H9 (cell line): Measurements from ENCODE around the gene IFI44L. TPM values are rescaled to one million over a fixed set of nuclear protein-coding genes. Genes with fewer than 3 reads are reported as not detected.

ENCODE experiments used
- DNase-seq: peaks from one replicate; pipeline ENCODE4 v3.0.0-alpha.2; 2017
- H2AFZ ChIP-seq: one replicate; pipeline ENCODE4 v1.6.1; 2013; ENCODE audit warnings: mild to moderate bottlenecking, low read length, control low read depth, moderate library complexity
- H2AK5ac ChIP-seq: 2 replicates; pipeline ENCODE4 v1.6.1; 2013; ENCODE audit warnings: low read length, control low read depth, mixed read lengths; ENCODE audit not compliant: insufficient read length
- H2BK120ac ChIP-seq: one replicate; pipeline ENCODE4 v1.6.1; 2013; ENCODE audit warnings: low read depth, mild to moderate bottlenecking, low read length, control low read depth, inconsistent platforms; ENCODE audit not compliant: poor library complexity, severe bottlenecking
- H2BK12ac ChIP-seq: 2 replicates; pipeline ENCODE4 v1.6.1; 2013; ENCODE audit warnings: low read length, control low read depth, mixed read lengths, low read depth; ENCODE audit not compliant: insufficient read length
- H2BK15ac ChIP-seq: 2 replicates; pipeline ENCODE4 v1.6.1; 2013; ENCODE audit warnings: low read depth, low read length, control low read depth
- H2BK20ac ChIP-seq: one replicate; pipeline ENCODE4 v1.6.1; 2013; ENCODE audit warnings: low read depth, mild to moderate bottlenecking, low read length, control low read depth, inconsistent platforms; ENCODE audit not compliant: poor library complexity, severe bottlenecking
- H2BK5ac ChIP-seq: 2 replicates; pipeline ENCODE4 v1.6.1; 2013; ENCODE audit warnings: low read length, control low read depth, mixed read lengths; ENCODE audit not compliant: insufficient read length
- H3K14ac ChIP-seq: 2 replicates; pipeline ENCODE4 v1.6.1; 2013; ENCODE audit warnings: low read length, control low read depth; ENCODE audit not compliant: insufficient read depth
- H3K18ac ChIP-seq: 2 replicates; pipeline ENCODE4 v1.6.1; 2013; ENCODE audit warnings: low read depth, mild to moderate bottlenecking, mixed read lengths, low read length, control low read depth; ENCODE audit not compliant: insufficient read length
- H3K23ac ChIP-seq: 2 replicates; pipeline ENCODE4 v1.6.1; 2013; ENCODE audit warnings: low read length, control low read depth, mixed read lengths, low read depth; ENCODE audit not compliant: insufficient read length
- H3K23me2 ChIP-seq: 2 replicates; pipeline ENCODE4 v1.6.1; 2013; ENCODE audit warnings: low read depth, mild to moderate bottlenecking, mixed read lengths, low read length, control low read depth; ENCODE audit not compliant: insufficient read length, poor library complexity, severe bottlenecking
- H3K27ac ChIP-seq: 2 replicates; pipeline ENCODE4 v1.5.1; 2013; ENCODE audit warnings: low read length, control low read depth, mixed read lengths, low read depth; ENCODE audit not compliant: insufficient read length
- H3K27me3 ChIP-seq: 2 replicates; pipeline ENCODE4 v1.6.1; 2013; ENCODE audit warnings: low read length, control low read depth, inconsistent platforms; ENCODE audit not compliant: insufficient read depth
- H3K4ac ChIP-seq: 2 replicates; pipeline ENCODE4 v1.6.1; 2013; ENCODE audit warnings: low read depth, mild to moderate bottlenecking, control low read depth, inconsistent platforms, low read length, moderate library complexity
- H3K4me1 ChIP-seq: 2 replicates; pipeline ENCODE4 v1.6.1; 2013; ENCODE audit warnings: low read length, control low read depth, inconsistent platforms; ENCODE audit not compliant: insufficient read depth
- H3K4me2 ChIP-seq: 2 replicates; pipeline ENCODE4 v1.6.1; 2013; ENCODE audit warnings: low read length, control low read depth, mixed read lengths; ENCODE audit not compliant: insufficient read length, insufficient read depth
- H3K56ac ChIP-seq: 2 replicates; pipeline ENCODE4 v1.6.1; 2013; ENCODE audit warnings: low read depth, mild to moderate bottlenecking, mixed read lengths, low read length, control low read depth; ENCODE audit not compliant: insufficient read length
- H3K79me1 ChIP-seq: 2 replicates; pipeline ENCODE4 v1.6.1; 2013; ENCODE audit warnings: low read depth, mild to moderate bottlenecking, moderate library complexity, low read length, control low read depth, inconsistent platforms; ENCODE audit not compliant: insufficient read depth, poor library complexity, severe bottlenecking
- H3K79me2 ChIP-seq: 2 replicates; pipeline ENCODE4 v1.6.1; 2013; ENCODE audit warnings: low read length, control low read depth, inconsistent platforms; ENCODE audit not compliant: insufficient read depth
- H3K9ac ChIP-seq: 2 replicates; pipeline ENCODE4 v1.6.1; 2013; ENCODE audit warnings: low read length, control low read depth, mixed read lengths; ENCODE audit not compliant: insufficient read length; ENCODE audit errors: extremely low read depth
- H3K9me3 ChIP-seq: one replicate; pipeline ENCODE4 v1.6.1; 2013; ENCODE audit warnings: low read depth, low read length, inconsistent platforms; ENCODE audit not compliant: control insufficient read depth
- H3T11ph ChIP-seq: one replicate; pipeline ENCODE4 v1.6.1; 2013; ENCODE audit warnings: mild to moderate bottlenecking, low read length, control low read depth, inconsistent platforms
- H4K20me1 ChIP-seq: one replicate; pipeline ENCODE4 v1.6.1; 2013; ENCODE audit not compliant: control insufficient read depth, insufficient read length, insufficient read depth
- H4K5ac ChIP-seq: 2 replicates; pipeline ENCODE4 v1.6.1; 2013; ENCODE audit warnings: low read depth, mild to moderate bottlenecking, mixed read lengths, low read length, control low read depth; ENCODE audit not compliant: insufficient read length
- H4K8ac ChIP-seq: replicated peaks from 2 replicates; pipeline ENCODE4 v1.6.1; 2013; ENCODE audit warnings: low read length, control low read depth, mixed read lengths, low read depth; ENCODE audit not compliant: insufficient read length
- H4K91ac ChIP-seq: 2 replicates; pipeline ENCODE4 v1.6.1; 2013; ENCODE audit warnings: low read depth, mild to moderate bottlenecking, moderate library complexity, mixed read lengths, low read length, control low read depth; ENCODE audit not compliant: insufficient read length
- H3K27ac Mint-ChIP-seq, 3 experiments: 2 replicates in 2 of 3; 3 replicates in 1 of 3; pipeline ENCODE4 v1.8.0; 2020 to 2021; ENCODE audit warnings: mixed read lengths in 3 of 3, mild to moderate bottlenecking in 1 of 3, moderate library complexity in 1 of 3
- H3K27me3 Mint-ChIP-seq: 2 replicates; pipeline ENCODE4 v1.8.0; 2021; ENCODE audit warnings: low read depth, mild to moderate bottlenecking, moderate library complexity, mixed read lengths
- H3K36me3 Mint-ChIP-seq, 3 experiments: 2 replicates in 2 of 3; 3 replicates in 1 of 3; pipeline ENCODE4 v1.8.0; 2020 to 2021; ENCODE audit warnings: low read depth in 3 of 3, mixed read lengths in 3 of 3; ENCODE audit not compliant: insufficient read depth in 1 of 3
- H3K4me1 Mint-ChIP-seq, 2 experiments: 2 replicates each; pipeline ENCODE4 v1.8.0; 2020; ENCODE audit warnings: mixed read lengths in 2 of 2
- H3K4me3 Mint-ChIP-seq, 2 experiments: 2 replicates in 1 of 2; 3 replicates in 1 of 2; pipeline ENCODE4 v1.8.0; 2020 to 2021; ENCODE audit warnings: mild to moderate bottlenecking in 2 of 2, mixed read lengths in 2 of 2, moderate library complexity in 1 of 2
- H3K9me3 Mint-ChIP-seq, 2 experiments: 2 replicates in 1 of 2; 3 replicates in 1 of 2; pipeline ENCODE4 v1.8.0; 2020; ENCODE audit warnings: mild to moderate bottlenecking in 2 of 2, mixed read lengths in 2 of 2, moderate library complexity in 1 of 2
- WGBS: extraction: QIAGEN DNeasy Blood & Tissue Kit; methylation state at CpG from one replicate; pipeline ENCODE4 v1.1.7; 2013; ENCODE audit warnings: missing lambda C conversion rate, low lambda C conversion rate, mixed read lengths; ENCODE audit not compliant: insufficient read length; ENCODE audit errors: extremely low coverage; 5-methylcytosine and 5-hydroxymethylcytosine counted together
- total RNA-seq: library from RNA; stranded (reverse); gene quantifications from 2 replicates; pipeline ENCODE4 v1.2.1, GENCODE V29; 2021
- TF ChIP-seq, protein P1 (sequence below): fragments of 200-600 bp; sonication (generic); conservative IDR thresholded peaks from 3 replicates; pipeline ENCODE4 v1.8.0; 2021; ENCODE audit warnings: antibody characterized with exemption, mild to moderate bottlenecking

The IFI44L gene
- total RNA-seq, 1 experiment from 2014 or later: not detected

DNA sequence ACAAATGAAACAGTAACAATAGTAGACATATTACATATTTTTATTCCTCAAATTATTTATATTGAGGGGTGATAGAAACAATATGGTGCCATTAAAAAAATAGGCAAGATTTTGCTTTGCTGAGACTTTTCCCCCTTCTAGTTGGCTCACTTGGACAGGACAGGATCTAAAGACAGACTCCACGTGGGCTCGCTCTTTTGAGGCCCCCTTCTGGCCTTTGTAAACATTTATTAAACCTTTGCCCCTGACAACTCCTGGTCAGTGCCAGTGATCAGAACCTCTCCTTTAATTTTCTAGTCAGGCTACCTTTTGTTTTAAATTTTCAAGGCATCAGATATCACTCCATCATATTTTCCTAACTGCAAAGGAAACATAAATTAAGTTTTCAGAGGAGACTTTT lies 49.7 kb upstream of the IFI44L start:
- H3K79me2 ChIP-seq: no peaks in the 10 kb centered on the region
- H2AFZ ChIP-seq: no peak overlapping the region
- H3K23ac ChIP-seq: no peak overlapping the region
- no peaks in the 10 kb centered on the region for H3K4me1 Mint-ChIP-seq
- no peak overlapping the region for H3K4me2 ChIP-seq
- no peaks in the 10 kb centered on the region for H3K9me3 ChIP-seq
- H3K27ac Mint-ChIP-seq: no peak overlapping the region
- H3K9ac ChIP-seq: no peak overlapping the region
- no peaks in the 10 kb centered on the region for H3K27me3 ChIP-seq
- H3K27ac ChIP-seq: no peak overlapping the region
- no peaks in the 10 kb centered on the region for H4K20me1 ChIP-seq
- no peaks in the 10 kb centered on the region for H3K9me3 Mint-ChIP-seq
- H3K14ac ChIP-seq: no peak overlapping the region
- no CpG with 5 or more reads among the region's 2 CpGs for WGBS
- no peak overlapping the region for H2AK5ac ChIP-seq
- H4K5ac ChIP-seq: no peak overlapping the region
- H4K8ac ChIP-seq: no peak overlapping the region
- no peak overlapping the region for H4K91ac ChIP-seq
- no peak overlapping the region for H2BK12ac ChIP-seq
- H3K18ac ChIP-seq: no peak overlapping the region
- H3K4me1 ChIP-seq: no peaks in the 10 kb centered on the region
- H2BK15ac ChIP-seq: no peak overlapping the region
- no peak for DNase-seq
- no peaks in the 10 kb centered on the region for H3K36me3 Mint-ChIP-seq
- no peak overlapping the region for H3K56ac ChIP-seq
- no peaks in the 10 kb centered on the region for H3K79me1 ChIP-seq
- H2BK20ac ChIP-seq: no peak overlapping the region
- no peak overlapping the region for H3K4me3 Mint-ChIP-seq
- H3K27me3 Mint-ChIP-seq: no peaks in the 10 kb centered on the region
- no peak overlapping the region for H2BK120ac ChIP-seq
- no peaks in the 10 kb centered on the region for H3K23me2 ChIP-seq
- no peak overlapping the region for H2BK5ac ChIP-seq
- no peak overlapping the region for H3T11ph ChIP-seq
- no peak overlapping the region for H3K4ac ChIP-seq
- TF ChIP-seq, protein P1, sequence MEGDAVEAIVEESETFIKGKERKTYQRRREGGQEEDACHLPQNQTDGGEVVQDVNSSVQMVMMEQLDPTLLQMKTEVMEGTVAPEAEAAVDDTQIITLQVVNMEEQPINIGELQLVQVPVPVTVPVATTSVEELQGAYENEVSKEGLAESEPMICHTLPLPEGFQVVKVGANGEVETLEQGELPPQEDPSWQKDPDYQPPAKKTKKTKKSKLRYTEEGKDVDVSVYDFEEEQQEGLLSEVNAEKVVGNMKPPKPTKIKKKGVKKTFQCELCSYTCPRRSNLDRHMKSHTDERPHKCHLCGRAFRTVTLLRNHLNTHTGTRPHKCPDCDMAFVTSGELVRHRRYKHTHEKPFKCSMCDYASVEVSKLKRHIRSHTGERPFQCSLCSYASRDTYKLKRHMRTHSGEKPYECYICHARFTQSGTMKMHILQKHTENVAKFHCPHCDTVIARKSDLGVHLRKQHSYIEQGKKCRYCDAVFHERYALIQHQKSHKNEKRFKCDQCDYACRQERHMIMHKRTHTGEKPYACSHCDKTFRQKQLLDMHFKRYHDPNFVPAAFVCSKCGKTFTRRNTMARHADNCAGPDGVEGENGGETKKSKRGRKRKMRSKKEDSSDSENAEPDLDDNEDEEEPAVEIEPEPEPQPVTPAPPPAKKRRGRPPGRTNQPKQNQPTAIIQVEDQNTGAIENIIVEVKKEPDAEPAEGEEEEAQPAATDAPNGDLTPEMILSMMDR: peak; percentile 47; the same call in 2 of the 3 replicates
